ENCODE measurements around the gene SETD1B. TPM values are rescaled to one million over a fixed set of nuclear protein-coding genes. Genes with fewer than 3 reads are reported as not detected.
"Not testable (repeated sequence)": the region's sequence is repeated elsewhere in the genome, so short reads cannot be mapped to it uniquely, and the experiment has no call there.

The SETD1B gene
- total RNA-seq, 6 experiments from 2014 or later: 3.7 to 20.0 (median 9.3) TPM

GRCh38 chr12:121866331-121866730 lies 62.5 kb downstream of the SETD1B start:
- intact Hi-C loops (cut with DNase I): no loop called here
- peaks cover 0 to 14% (median under 1%) of the 10 kb centered on the region in 4 donors for H3K4me1 ChIP-seq
- DNase-seq (no peak), ATAC-seq (no peak)
- H3K9me3 ChIP-seq: no peaks in the 10 kb centered on the region
- no peak overlapping the region for H3K27ac ChIP-seq
- no peaks in the 10 kb centered on the region for H3K27me3 ChIP-seq
- no peaks in the 10 kb centered on the region for H3K36me3 ChIP-seq
- TF ChIP-seq CTCF (IDR thresholded peaks at IDR 0.05) (no peak), POLR2A (IDR thresholded peaks at IDR 0.05) (no peak)
- no peak overlapping the region for H3K4me3 ChIP-seq
- WGBS (ENCODE audit: insufficient coverage, low coverage, low lambda C conversion rate, missing lambda C conversion rate): 86% methylated on average over 4 of the region's 4 CpGs

- H3K27ac ChIP-seq; ATAC-seq; DNase-seq; H3K4me1 ChIP-seq; H3K27me3 ChIP-seq; H3K9me3 ChIP-seq; H3K4me3 ChIP-seq; H3K36me3 ChIP-seq; intact Hi-C loops (cut with DNase I): not testable (repeated sequence)
- 95% methylated on average over 8 of the region's 8 CpGs for WGBS (ENCODE audit: insufficient coverage, low coverage, low lambda C conversion rate, missing lambda C conversion rate)
These were observed 65.4 kb downstream of the SETD1B start for GRCh38 chr12:121869229-121869628.

- ATAC-seq: no peak
These were observed 67.7 kb downstream of the SETD1B start for GRCh38 chr12:121871467-121871866.

GRCh38 chr12:121872546-121873215 lies 68.9 kb downstream of the SETD1B start:
- H3K27me3 ChIP-seq: no peaks in the 10 kb centered on the region
- no peaks in the 10 kb centered on the region for H3K36me3 ChIP-seq
- WGBS (ENCODE audit: insufficient coverage, low coverage, low lambda C conversion rate, missing lambda C conversion rate): 76% methylated on average over 5 of the region's 5 CpGs
- H3K4me3 ChIP-seq: no peak overlapping the region
- DNase-seq: no peak
- H3K9me3 ChIP-seq: no peaks in the 10 kb centered on the region
- no peak for TF ChIP-seq CTCF (IDR thresholded peaks at IDR 0.05)
- TF ChIP-seq POLR2A (IDR thresholded peaks at IDR 0.05): no peak
- peaks cover 0 to 27% (median 9%) of the 10 kb centered on the region in 4 donors for H3K4me1 ChIP-seq
- H3K27ac ChIP-seq: no peak overlapping the region
- intact Hi-C loops (cut with DNase I): no loop called here
- no peak for ATAC-seq

More at GRCh38 chr12:121871467-121871866, 67.7 kb downstream of the SETD1B start:
- H3K36me3 ChIP-seq: no peaks in the 10 kb centered on the region
- H3K4me3 ChIP-seq: no peak overlapping the region
- H3K4me1 ChIP-seq: peaks cover 0 to 15% (median 7%) of the 10 kb centered on the region in 4 donors
- no peaks in the 10 kb centered on the region for H3K27me3 ChIP-seq
- no peak overlapping the region for H3K27ac ChIP-seq
- DNase-seq: no peak
- TF ChIP-seq POLR2A (IDR thresholded peaks at IDR 0.05) (no peak), CTCF (IDR thresholded peaks at IDR 0.05) (no peak)
- no peaks in the 10 kb centered on the region for H3K9me3 ChIP-seq
- 86% methylated on average over 1 of the region's 3 CpGs for WGBS (ENCODE audit: insufficient coverage, low coverage, low lambda C conversion rate, missing lambda C conversion rate)
- intact Hi-C loops (cut with DNase I): no loop called here

GRCh38 chr12:121873216-121873569 lies 69.4 kb downstream of the SETD1B start:
- ATAC-seq: no peak
- Histone ChIP-seq H3K27me3 (no peaks in the 10 kb centered on the region), H3K9me3 (no peaks in the 10 kb centered on the region), H3K36me3 (no peaks in the 10 kb centered on the region), H3K4me1 (peaks cover 0 to 32% (median 9%) of the 10 kb centered on the region in 4 donors), H3K27ac (no peak overlapping the region), H3K4me3 (no peak overlapping the region)
- WGBS (ENCODE audit: insufficient coverage, low coverage, low lambda C conversion rate, missing lambda C conversion rate): 89% methylated on average over 5 of the region's 6 CpGs
- intact Hi-C loops (cut with DNase I): no loop called here
- TF ChIP-seq CTCF (IDR thresholded peaks at IDR 0.05) (no peak), POLR2A (IDR thresholded peaks at IDR 0.05) (no peak)
- DNase-seq: no peak
